ENCODE data around the gene CACNA2D3. TPM values are rescaled to one million over a fixed set of nuclear protein-coding genes. Genes with fewer than 3 reads are reported as not detected.

CACNA2D3 gene
- polyA plus RNA-seq, 3 donors, result 8.3 to 21.5 (median 10.4) TPM

GRCh38 chr3:54223063-54223462 is 100.7 kb downstream of the CACNA2D3 start:
- Histone ChIP-seq H3K36me3 (replicated peaks in 1 of 2; ENCODE audit: control insufficient read depth in 1 of 2, insufficient read depth in 2 of 2, low read length in 2 of 2) (no peaks in the 10 kb centered on the region), H3K27me3 (ENCODE audit: control insufficient read depth in 2 of 2, insufficient read depth in 2 of 2, low read length in 2 of 2) (no peaks in the 10 kb centered on the region), H4K20me1 (ENCODE audit: insufficient read depth, low read length) (no peaks in the 10 kb centered on the region), H3K4me1 (ENCODE audit: control insufficient read depth in 1 of 2, insufficient read depth in 2 of 2, low read length in 2 of 2) (no peaks in the 10 kb centered on the region), H2AFZ (ENCODE audit: insufficient read depth, low read depth, low read length, poor library complexity, severe bottlenecking) (no peak overlapping the region), H3K4me3 (replicated peaks in 1 of 3; ENCODE audit: low read depth in 2 of 3, low read length in 3 of 3) (no peak overlapping the region), H3K9me3 (replicated peaks in 1 of 2; ENCODE audit: control insufficient read depth in 1 of 2, insufficient read depth in 1 of 2, low read length in 2 of 2) (no peaks in the 10 kb centered on the region), H3K27ac (ENCODE audit: low read depth in 1 of 2, low read length in 2 of 2) (no peak overlapping the region), H3K9ac (ENCODE audit: insufficient read depth, low read length, poor library complexity, severe bottlenecking) (no peak overlapping the region), H3K4me2 (replicated peaks; ENCODE audit: extremely low read depth, low read length, poor library complexity, severe bottlenecking) (no peak overlapping the region), H3K79me2 (ENCODE audit: insufficient read depth, low read length) (no peaks in the 10 kb centered on the region)
- intact Hi-C loops (cut with micrococcal nuclease), result no loop called here
- DNase-seq, result no peak
- no peaks in the 10 kb centered on the region for H3K36me3 Mint-ChIP-seq
- no peak for TF ChIP-seq CTCF (IDR thresholded peaks at IDR 0.05)
- 100% methylated on average over 1 of the region's 3 CpGs for WGBS (ENCODE audit: insufficient coverage)
- no peaks in the 10 kb centered on the region for H3K4me1 Mint-ChIP-seq
- H3K4me3 Mint-ChIP-seq, result no peak overlapping the region
- peaks cover 0 to 4% (median 4%) of the 10 kb centered on the region in 3 donors for H3K27me3 Mint-ChIP-seq (ENCODE audit: low read depth in 3 of 3)
- H3K27ac Mint-ChIP-seq, result no peak overlapping the region
- peaks cover 0 to 3% (median 0%) of the 10 kb centered on the region in 7 donors for H3K9me3 Mint-ChIP-seq

- H3K36me3 ChIP-seq (replicated peaks in 1 of 2; ENCODE audit: control insufficient read depth in 1 of 2, insufficient read depth in 2 of 2, low read length in 2 of 2), result no peaks in the 10 kb centered on the region
- H3K36me3 Mint-ChIP-seq, result no peaks in the 10 kb centered on the region
- H3K27me3 Mint-ChIP-seq (ENCODE audit: low read depth in 3 of 3), result peaks cover 2 to 6% (median 4%) of the 10 kb centered on the region in 3 donors
- intact Hi-C loops (cut with micrococcal nuclease), result no loop called here
- H3K27ac Mint-ChIP-seq, result no peak overlapping the region
- H3K9ac ChIP-seq (ENCODE audit: insufficient read depth, low read length, poor library complexity, severe bottlenecking), result no peak overlapping the region
- no peak overlapping the region for H3K4me3 Mint-ChIP-seq
- H4K20me1 ChIP-seq (ENCODE audit: insufficient read depth, low read length), result no peaks in the 10 kb centered on the region
- H3K4me1 ChIP-seq (ENCODE audit: control insufficient read depth in 1 of 2, insufficient read depth in 2 of 2, low read length in 2 of 2), result no peaks in the 10 kb centered on the region
- H2AFZ ChIP-seq (ENCODE audit: insufficient read depth, low read depth, low read length, poor library complexity, severe bottlenecking), result no peak overlapping the region
- no peaks in the 10 kb centered on the region for H3K4me1 Mint-ChIP-seq
- H3K9me3 Mint-ChIP-seq, result peaks cover 0 to 3% (median 0%) of the 10 kb centered on the region in 7 donors
- 76% methylated on average over 6 of the region's 8 CpGs for WGBS (ENCODE audit: insufficient coverage)
- H3K79me2 ChIP-seq (ENCODE audit: insufficient read depth, low read length), result no peaks in the 10 kb centered on the region
- H3K27me3 ChIP-seq (ENCODE audit: control insufficient read depth in 2 of 2, insufficient read depth in 2 of 2, low read length in 2 of 2), result no peaks in the 10 kb centered on the region
- DNase-seq, result no peak
- no peak overlapping the region for H3K4me2 ChIP-seq (replicated peaks; ENCODE audit: extremely low read depth, low read length, poor library complexity, severe bottlenecking)
- H3K9me3 ChIP-seq (replicated peaks in 1 of 2; ENCODE audit: control insufficient read depth in 1 of 2, insufficient read depth in 1 of 2, low read length in 2 of 2), result no peaks in the 10 kb centered on the region
- H3K27ac ChIP-seq (ENCODE audit: low read depth in 1 of 2, low read length in 2 of 2), result no peak overlapping the region
- no peak overlapping the region for H3K4me3 ChIP-seq (replicated peaks in 1 of 3; ENCODE audit: low read depth in 2 of 3, low read length in 3 of 3)
- TF ChIP-seq CTCF (IDR thresholded peaks at IDR 0.05), result no peak
Measured at GRCh38 chr3:54225841-54226528, 103.6 kb downstream of the CACNA2D3 start.

Measured in CD14-positive monocyte (primary cell).